HG03469 (cell line): ENCODE measurements around the gene CDS2.
A peak's percentile ranks its signal among the peaks of the same experiment; 100 is the strongest.

Experiments used
- ATAC-seq: cut with Tn5 transposase; IDR thresholded peaks from one replicate; pipeline ENCODE4 v1.9.1; 2021; ENCODE audit warnings: mild to moderate bottlenecking, moderate library complexity, moderate number of reproducible peaks; ENCODE audit not compliant: unreplicated experiment

CDS2 gene

GRCh38 chr20:5118220-5119142, 8.3 kb upstream of the CDS2 start:
- ATAC-seq: no peak

- no peak for ATAC-seq
These were observed 7.7 kb upstream of the CDS2 start for GRCh38 chr20:5119143-5119434.

- peak; percentile 86 for ATAC-seq
These were observed 7.2 kb upstream of the CDS2 start, which contains the start of gene PCNA for GRCh38 chr20:5119435-5120184. TSS of gene PCNA (minus strand) at chr20:5119958. CDS start at chr20:5119798, 160 bp downstream.

DNA sequence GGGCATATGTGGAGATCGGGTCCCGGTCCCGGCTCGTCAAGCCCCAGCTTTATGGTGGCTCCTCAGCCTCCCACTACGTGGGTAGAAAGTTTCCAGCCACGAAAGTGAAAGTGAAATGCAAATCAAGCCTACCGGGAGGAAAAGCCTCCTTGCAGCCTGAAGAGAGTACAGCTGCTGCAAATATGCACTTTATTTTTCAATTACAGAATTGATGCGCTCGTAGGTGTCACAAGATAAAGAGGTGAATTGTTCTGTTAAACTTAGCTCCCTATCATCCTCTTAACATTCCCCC, 6.7 kb upstream of the CDS2 start:
- no peak for ATAC-seq

- ATAC-seq: no peak
These were observed 3.9 kb upstream of the CDS2 start for GRCh38 chr20:5122873-5123260.

DNA sequence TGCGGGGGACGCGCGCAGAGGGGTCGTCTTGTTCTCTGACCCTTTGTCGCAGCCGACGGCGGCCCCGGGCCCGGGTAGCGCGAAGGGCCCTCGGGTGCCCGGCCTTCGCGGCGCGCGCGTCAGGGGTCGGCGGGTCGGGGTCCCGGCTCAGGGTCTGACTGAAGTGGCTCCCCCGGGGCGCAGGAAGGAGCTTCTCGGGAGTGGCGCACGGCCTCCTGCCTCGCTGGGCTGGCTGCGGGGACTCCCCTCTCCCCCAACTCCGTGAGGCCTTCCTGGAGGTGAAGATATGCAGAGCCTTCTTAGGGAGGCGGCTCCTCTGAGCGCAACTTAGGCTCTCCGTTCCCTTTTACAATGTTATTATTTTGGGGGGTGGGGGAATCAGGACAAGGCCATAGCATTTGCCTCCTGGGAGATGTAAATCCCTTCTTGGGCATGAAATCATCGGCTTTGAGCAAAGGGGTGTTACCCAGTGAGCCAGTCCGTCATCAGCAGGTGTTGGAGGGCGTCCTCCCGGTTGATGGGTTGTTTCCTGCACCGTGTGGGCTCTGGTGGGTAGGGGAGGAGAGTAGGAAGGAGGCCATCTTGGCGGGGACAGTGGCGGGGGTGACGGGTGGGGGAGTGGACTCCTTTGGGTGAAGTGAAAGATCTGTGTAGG, 523 bp downstream of the CDS2 start:
- ATAC-seq: peak; percentile 2

DNA sequence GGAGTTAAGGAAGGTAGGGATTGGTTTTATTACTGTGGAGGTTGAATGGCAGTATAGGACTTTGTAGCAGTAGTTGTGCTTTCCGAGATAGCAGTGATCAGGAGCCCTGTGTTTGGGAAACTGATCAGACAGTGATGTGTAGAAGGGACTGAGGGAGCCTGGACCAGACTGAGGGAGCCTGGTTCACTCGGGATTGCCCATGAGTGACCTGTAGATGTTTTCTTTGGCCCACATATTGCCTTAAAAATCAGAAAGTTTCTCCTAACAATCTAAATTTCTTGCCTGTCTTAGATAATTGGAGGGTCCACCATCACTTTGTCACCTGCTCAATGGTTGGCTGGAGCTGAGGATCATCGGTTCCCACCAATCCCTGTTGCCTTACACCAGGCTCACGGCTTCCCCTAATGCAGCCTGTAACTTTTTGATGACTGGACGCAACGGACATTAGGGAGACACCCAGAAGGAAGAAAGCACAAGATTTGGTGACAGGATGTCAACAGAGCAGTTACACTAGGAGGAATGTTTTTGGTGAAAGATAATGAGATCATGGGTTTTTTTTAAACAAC, 1.1 kb downstream of the CDS2 start:
- no peak for ATAC-seq

GRCh38 chr20:5128886-5129285, 2.1 kb downstream of the CDS2 start:
- no peak for ATAC-seq

DNA sequence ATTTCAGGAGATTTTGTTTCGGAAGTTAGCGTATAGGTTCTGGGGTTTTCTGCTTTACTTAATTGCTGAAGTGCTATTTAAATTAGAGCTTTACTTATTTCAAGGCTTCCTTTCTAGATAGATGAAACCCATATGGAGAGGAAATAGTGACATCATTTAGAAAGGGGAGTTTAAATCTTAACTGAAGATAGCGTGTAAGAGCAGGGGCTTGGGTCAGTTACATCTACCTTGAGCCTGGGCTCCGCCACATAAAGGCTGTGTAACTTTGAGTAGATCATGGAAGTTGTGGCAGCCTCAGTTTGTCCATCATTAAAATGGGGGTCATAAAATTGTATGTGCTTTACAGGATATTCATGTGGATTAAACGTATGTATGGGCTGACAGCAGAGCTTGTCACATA, 4.7 kb downstream of the CDS2 start:
- ATAC-seq: no peak

- ATAC-seq: no peak
These were observed 7.2 kb downstream of the CDS2 start for GRCh38 chr20:5133998-5134397.

- no peak for ATAC-seq
These were observed 8.7 kb downstream of the CDS2 start for GRCh38 chr20:5135363-5136012.

- ATAC-seq: no peak
These were observed 9.3 kb downstream of the CDS2 start for GRCh38 chr20:5136096-5136495.

DNA sequence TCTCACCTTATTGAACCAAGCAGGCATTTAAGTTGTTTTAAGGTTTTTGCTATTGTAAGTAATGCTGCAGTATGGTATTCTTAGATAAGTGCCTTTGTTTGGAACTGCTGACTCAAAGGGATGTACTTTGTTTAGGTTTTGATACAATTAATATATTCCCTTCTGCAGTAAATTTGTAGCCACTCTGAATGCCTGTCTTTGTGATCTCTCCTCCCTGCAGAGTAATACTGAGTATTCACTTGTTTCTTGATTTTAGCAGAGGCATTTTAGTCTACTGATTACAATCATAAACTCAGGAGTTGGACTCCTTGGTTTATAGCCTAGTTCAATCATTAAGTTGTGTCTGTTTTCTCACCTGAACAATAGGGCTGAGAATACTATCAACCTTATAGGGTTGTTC, 13.4 kb downstream of the CDS2 start:
- no peak for ATAC-seq

GRCh38 chr20:5141615-5142014, 14.8 kb downstream of the CDS2 start:
- no peak for ATAC-seq

DNA sequence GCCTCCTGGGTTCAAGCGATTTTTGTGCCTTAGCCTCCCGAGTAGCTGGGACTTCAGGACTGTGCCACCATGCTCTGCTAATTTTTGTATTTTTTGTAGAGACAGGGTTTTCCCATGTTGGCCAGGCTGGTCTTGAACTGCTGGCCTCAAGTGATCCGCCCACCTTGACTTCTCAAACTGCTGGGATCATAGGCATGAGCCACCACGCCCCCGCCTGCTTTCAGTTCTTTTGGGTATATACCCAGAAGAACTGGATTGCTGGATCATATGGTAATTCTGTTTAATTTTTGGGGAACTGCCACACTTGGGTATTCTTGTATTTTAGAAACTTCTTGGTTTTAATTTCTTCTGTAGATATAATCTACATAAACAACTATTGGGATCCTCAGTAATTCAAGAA, 17.0 kb downstream of the CDS2 start:
- ATAC-seq: no peak

- no peak for ATAC-seq
These were observed 18.7 kb downstream of the CDS2 start for GRCh38 chr20:5145365-5146098.

DNA sequence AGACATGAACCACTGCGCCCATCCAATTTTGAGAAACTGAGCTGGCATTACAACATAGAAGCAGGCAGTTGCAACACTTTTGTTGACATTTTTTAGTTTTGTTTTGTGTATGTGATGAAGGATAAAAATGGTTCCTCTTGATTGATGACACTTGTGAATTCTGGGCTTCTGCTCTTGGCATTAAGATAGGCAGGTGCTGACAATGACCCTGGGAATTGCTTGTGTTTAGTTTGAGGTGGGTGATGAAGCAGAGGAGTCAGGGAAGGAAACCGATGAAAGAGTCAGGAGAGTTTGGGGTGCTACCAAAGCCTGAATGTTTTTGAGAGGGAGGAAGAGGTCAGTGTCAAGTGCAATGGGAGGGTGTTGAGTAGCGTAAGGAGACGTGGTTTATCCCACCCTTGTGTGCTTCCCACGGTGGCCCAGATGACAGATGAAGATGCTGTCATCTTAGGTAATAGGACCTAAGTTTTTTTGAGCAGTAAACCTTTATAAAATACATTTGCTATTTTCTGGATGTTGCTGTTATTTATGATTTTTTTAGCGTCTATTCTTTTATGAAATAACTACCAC, 19.4 kb downstream of the CDS2 start:
- ATAC-seq: no peak

DNA sequence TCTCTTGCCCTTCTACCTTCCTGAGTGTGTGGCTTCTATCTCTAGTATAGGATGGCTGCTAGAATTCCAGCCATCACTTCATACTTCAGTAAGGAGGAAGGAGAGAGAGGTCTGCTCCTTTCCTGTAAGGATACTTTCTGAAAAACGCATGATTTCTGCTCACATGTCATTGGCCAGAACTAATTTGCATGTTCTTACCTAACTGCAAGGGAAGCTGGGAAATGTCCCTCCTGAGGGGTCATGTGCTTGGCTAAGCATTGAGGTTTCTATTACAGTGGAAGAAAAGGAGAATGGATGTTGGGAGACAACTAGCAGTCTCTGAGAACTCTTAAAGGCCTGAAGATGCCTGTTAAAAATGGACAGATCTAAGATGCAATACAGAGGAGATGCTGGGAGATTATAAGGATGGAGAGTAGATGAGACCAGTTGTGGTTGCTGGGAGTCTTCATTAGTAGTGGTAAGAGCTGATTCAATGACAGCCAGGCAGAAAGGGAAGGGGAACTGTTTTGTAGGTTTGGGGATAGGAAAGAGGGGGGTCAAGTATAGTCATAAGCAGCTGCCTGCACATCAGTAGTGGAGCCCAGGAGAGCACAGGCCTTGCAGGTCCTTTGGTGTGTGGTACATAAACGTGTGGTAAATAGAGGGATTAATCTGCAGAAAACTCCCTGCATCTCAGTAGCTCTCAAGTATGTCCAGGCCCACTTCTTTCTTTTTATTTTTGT, 20.2 kb downstream of the CDS2 start:
- ATAC-seq: no peak

DNA sequence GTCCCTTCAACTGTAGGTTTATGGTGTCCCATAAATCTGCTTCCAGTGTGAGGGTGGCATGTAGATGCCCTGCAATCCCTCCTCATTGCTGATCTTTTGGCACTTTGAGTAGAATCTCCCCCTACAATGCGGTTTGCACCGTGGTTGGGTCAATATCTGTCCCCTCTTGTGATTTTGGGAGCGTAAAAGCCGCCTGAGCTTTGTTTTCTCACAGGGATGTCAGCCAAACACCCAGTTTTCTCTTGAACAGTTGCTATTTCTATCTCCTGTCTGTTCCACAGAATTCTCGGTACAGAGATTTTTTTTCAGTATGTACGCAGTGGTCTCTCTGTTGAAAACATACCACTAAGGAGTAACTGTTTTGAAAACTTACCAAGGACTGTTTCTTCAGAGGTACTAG, 21.8 kb downstream of the CDS2 start:
- no peak for ATAC-seq

DNA sequence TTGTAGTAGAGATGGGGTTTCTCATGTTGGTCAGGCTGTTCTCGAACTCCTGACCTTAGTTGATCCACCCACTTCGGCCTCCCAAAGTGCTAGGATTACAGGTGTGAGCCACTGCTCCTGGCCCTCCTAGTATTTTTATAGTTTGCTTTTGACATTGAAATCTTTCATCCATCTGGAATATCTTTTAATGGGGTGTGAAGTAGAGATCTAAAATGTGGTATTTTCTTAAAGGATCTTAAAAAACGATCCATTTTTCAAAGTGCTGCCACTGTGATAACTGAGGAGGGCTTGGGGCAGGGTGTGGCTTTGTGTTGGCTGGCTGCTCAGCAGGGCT, 23.1 kb downstream of the CDS2 start:
- no peak for ATAC-seq
